Mesodermal cell (in vitro differentiated cells): ENCODE measurements around the gene CCDC18.
"Not testable (repeated sequence)": the region's sequence is repeated elsewhere in the genome, so short reads cannot be mapped to it uniquely, and the experiment has no call there.

Experiments
- H3K27ac ChIP-seq: 2 replicates; pipeline ENCODE4 v1.7.0; 2013; ENCODE audit warnings: mild to moderate bottlenecking, low read depth, low read length, moderate library complexity; ENCODE audit not compliant: severe bottlenecking
- H3K36me3 ChIP-seq: 2 replicates; pipeline ENCODE4 v1.7.1; 2013; ENCODE audit warnings: mild to moderate bottlenecking, low read length, moderate library complexity; ENCODE audit not compliant: control insufficient read depth, insufficient read depth
- H3K4me1 ChIP-seq: one replicate; pipeline ENCODE4 v1.7.1; 2013; ENCODE audit warnings: mild to moderate bottlenecking, low read length; ENCODE audit not compliant: insufficient read depth, control insufficient read depth, poor library complexity, severe bottlenecking
- H3K4me3 ChIP-seq: 2 replicates; pipeline ENCODE4 v1.7.0; 2013; ENCODE audit warnings: low read length, control low read depth, mild to moderate bottlenecking; ENCODE audit not compliant: insufficient read depth, poor library complexity, severe bottlenecking; ENCODE audit errors: extremely low read depth
- H3K9me3 ChIP-seq: 2 replicates; pipeline ENCODE4 v1.7.1; 2013; ENCODE audit warnings: mild to moderate bottlenecking, low read length, moderate library complexity; ENCODE audit not compliant: control insufficient read depth
- WGBS, 2 experiments: methylation state at CpG; one replicate each; pipeline ENCODE4 v1.1.5; 2013; ENCODE audit warnings: missing lambda C conversion rate in 2 of 2; ENCODE audit not compliant: insufficient coverage in 2 of 2; 5-methylcytosine and 5-hydroxymethylcytosine counted together

The CCDC18 gene

GRCh38 chr1:93152835-93153234, 27.7 kb upstream of the CCDC18 start:
- no peaks in the 10 kb centered on the region for H3K9me3 ChIP-seq
- H3K4me1 ChIP-seq: no peaks in the 10 kb centered on the region
- peaks cover 59% of the 10 kb centered on the region for H3K36me3 ChIP-seq
- no peak overlapping the region for H3K4me3 ChIP-seq
- no CpG with 5 or more reads among the region's 2 CpGs for WGBS, 2 experiments
- H3K27ac ChIP-seq: no peak overlapping the region

GRCh38 chr1:93154898-93155297, 25.6 kb upstream of the CCDC18 start:
- H3K36me3 ChIP-seq: peaks cover 52% of the 10 kb centered on the region
- no peaks in the 10 kb centered on the region for H3K9me3 ChIP-seq
- H3K27ac ChIP-seq: no peak overlapping the region

GRCh38 chr1:93155335-93155734, 25.2 kb upstream of the CCDC18 start:
- no peaks in the 10 kb centered on the region for H3K9me3 ChIP-seq
- no peak overlapping the region for H3K27ac ChIP-seq
- no peaks in the 10 kb centered on the region for H3K4me1 ChIP-seq
- H3K4me3 ChIP-seq: no peak overlapping the region
- H3K36me3 ChIP-seq: peaks cover 48% of the 10 kb centered on the region
- 40% methylated on average over 1 of the region's 3 CpGs; no CpG with 5 or more reads in 1 of the 2 experiments for WGBS, 2 experiments

More at GRCh38 chr1:93154898-93155297, 25.6 kb upstream of the CCDC18 start:
- H3K4me1 ChIP-seq: no peaks in the 10 kb centered on the region
- H3K4me3 ChIP-seq: no peak overlapping the region

- Histone ChIP-seq H3K36me3 (peaks cover 32% of the 10 kb centered on the region), H3K9me3 (no peaks in the 10 kb centered on the region), H3K4me1 (no peaks in the 10 kb centered on the region), H3K4me3 (no peak overlapping the region), H3K27ac (no peak overlapping the region)
- no CpG with 5 or more reads among the region's 2 CpGs for WGBS, 2 experiments
Observed at GRCh38 chr1:93159337-93159736, 21.2 kb upstream of the CCDC18 start.

DNA sequence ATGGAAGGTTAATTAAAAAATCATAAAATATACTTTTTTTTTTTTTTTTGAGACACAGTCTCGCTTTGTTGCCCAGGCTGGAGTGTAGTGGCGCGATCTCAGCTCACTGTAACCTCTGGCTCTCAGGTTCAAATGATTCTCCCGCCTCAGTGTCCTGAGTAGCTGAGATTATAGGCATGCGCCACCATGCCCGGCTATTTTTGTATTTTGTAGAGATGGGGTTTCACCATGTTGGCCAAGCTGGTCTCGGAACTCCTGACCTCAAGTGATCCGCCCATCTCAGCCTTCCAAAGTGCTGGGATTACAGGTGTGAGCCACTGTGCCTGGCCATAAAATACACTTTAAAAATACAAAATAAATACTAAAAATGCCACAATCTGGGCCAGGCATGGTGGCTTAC, 17.2 kb upstream of the CCDC18 start:
- H3K36me3 ChIP-seq: peaks cover 13% of the 10 kb centered on the region
- not testable (repeated sequence) for H3K27ac ChIP-seq, H3K4me1 ChIP-seq, H3K9me3 ChIP-seq, H3K4me3 ChIP-seq
- 94 to 97% methylated on average over 2 to 6 of the region's 8 CpGs for WGBS, 2 experiments

DNA sequence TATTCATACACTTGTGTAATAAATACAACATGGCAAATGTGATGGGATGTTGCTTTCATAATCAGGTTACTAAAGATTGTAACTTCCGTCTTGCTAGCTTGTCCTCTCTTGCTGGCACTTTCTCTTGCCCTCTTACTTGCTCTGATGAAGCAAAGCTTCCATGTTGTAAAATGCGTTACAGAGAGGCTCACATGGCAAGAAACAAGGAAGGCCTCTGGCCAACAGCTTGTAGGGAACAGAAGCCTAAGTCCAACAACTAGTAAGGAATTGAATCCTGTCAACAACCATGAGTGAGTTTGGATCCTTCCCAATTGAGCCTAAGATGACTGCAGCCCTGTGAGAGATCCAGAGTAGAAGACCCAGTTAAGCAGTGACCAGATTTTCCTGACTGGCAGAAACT, 15.7 kb upstream of the CCDC18 start:
- H3K4me3 ChIP-seq: no peak overlapping the region
- H3K27ac ChIP-seq: no peak overlapping the region
- peaks cover 4% of the 10 kb centered on the region for H3K36me3 ChIP-seq
- 95 to 100% methylated on average over 1 to 2 of the region's 2 CpGs for WGBS, 2 experiments
- H3K9me3 ChIP-seq: no peaks in the 10 kb centered on the region
- no peaks in the 10 kb centered on the region for H3K4me1 ChIP-seq

GRCh38 chr1:93165895-93166294, 14.6 kb upstream of the CCDC18 start:
- not testable (repeated sequence) for H3K4me1 ChIP-seq, H3K9me3 ChIP-seq, H3K27ac ChIP-seq, H3K36me3 ChIP-seq, H3K4me3 ChIP-seq
- WGBS, 2 experiments: 89 to 100% methylated on average over 1 of the region's 1 CpG

DNA sequence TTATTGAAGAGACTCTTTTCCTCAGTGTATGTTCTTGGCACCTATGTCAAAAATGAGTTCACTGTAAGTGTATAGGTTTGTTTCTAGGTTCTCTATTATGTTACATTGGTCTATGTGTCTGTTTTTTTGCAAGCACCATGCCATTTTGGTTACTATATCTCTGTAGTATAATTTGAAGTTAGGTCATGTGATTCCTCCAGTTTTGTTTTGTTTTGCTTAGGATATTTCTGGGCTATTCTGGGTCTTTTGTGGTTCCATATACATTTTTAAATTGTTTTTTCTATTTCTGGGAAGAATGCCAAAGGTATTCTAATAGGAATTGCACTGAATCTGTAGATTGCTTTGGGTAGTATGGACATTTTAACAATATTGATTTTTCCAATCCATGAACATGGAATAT, 13.5 kb upstream of the CCDC18 start:
- Histone ChIP-seq H3K4me1 (no peaks in the 10 kb centered on the region), H3K27ac (no peak overlapping the region), H3K4me3 (no peak overlapping the region), H3K9me3 (no peaks in the 10 kb centered on the region), H3K36me3 (peaks cover 8% of the 10 kb centered on the region)

DNA sequence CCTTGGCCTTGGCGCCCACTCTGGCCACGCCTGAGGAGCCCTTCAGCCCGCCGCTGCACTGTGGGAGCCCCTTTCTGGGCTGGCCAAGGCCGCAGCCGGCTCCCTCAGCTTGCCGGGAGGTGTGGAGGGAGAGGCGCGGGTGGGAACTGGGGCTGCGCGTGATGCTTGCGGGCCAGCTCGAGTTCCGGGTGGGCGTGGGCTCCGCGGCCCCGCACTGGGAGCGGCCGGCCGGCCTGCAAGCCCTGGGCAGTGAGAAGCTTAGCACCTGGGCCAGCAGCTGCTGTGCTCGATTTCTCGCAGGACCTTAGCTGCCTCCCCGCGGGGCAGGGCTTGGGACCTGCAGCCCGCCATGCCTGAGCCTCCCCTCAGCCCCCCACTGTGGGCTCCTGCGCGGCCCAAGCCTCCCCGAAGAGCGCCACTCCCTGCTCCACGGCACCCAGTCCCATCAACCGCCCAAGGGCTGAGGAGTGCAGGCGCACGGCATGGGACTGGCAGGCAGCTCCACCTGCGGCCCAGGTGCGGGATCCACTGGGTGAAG, 10.3 kb upstream of the CCDC18 start:
- not testable (repeated sequence) for H3K27ac ChIP-seq, H3K4me1 ChIP-seq, H3K4me3 ChIP-seq, H3K9me3 ChIP-seq
- WGBS, 2 experiments: 96 to 97% methylated on average over 18 to 32 of the region's 36 CpGs
- peaks cover 15% of the 10 kb centered on the region for H3K36me3 ChIP-seq

- H3K27ac ChIP-seq: no peak overlapping the region
- WGBS, 2 experiments: 80 to 100% methylated on average over 1 of the region's 1 CpG
Observed at GRCh38 chr1:93171549-93172034, 8.9 kb upstream of the CCDC18 start.

GRCh38 chr1:93172778-93173177, 7.7 kb upstream of the CCDC18 start:
- Histone ChIP-seq H3K36me3 (peaks cover 23% of the 10 kb centered on the region), H3K27ac (peak overlapping the region; percentile 50), H3K4me3 (no peak overlapping the region), H3K4me1 (no peaks in the 10 kb centered on the region), H3K9me3 (no peaks in the 10 kb centered on the region)
- WGBS, 2 experiments: 67% methylated on average over 1 of the region's 1 CpG; no CpG with 5 or more reads in 1 of the 2 experiments

More at GRCh38 chr1:93171549-93172034, 8.9 kb upstream of the CCDC18 start:
- H3K4me1 ChIP-seq: no peaks in the 10 kb centered on the region
- no peaks in the 10 kb centered on the region for H3K9me3 ChIP-seq
- peaks cover 24% of the 10 kb centered on the region for H3K36me3 ChIP-seq
- no peak overlapping the region for H3K4me3 ChIP-seq
